ENCODE results near the gene OSBPL2.

OSBPL2 gene

GRCh38 chr20:62302341-62303061, 64.2 kb downstream of the OSBPL2 start, which contains the start of gene ADRM1:
Gene ADRM1 (plus strand): TSS chr20:62302997. CDS start chr20:62303569, 572 bp downstream.
- peak within 1 kb of the TSS; percentile 86 for H3K9ac ChIP-seq (ENCODE audit: low read depth, low read length)
- H3K4me1 ChIP-seq (ENCODE audit: insufficient read depth, low read length) = no peaks in the 10 kb centered on the region; the same call in 1 of the 2 replicates
- no peaks in the 10 kb centered on the region for H3K9me3 ChIP-seq (ENCODE audit: control insufficient read depth, insufficient read depth, low read length)
- H3K36me3 ChIP-seq (ENCODE audit: insufficient read depth, low read length) = peaks cover 14% of the 10 kb centered on the region

- Histone ChIP-seq H3K9ac (ENCODE audit: low read depth, low read length) (peak overlapping the region; percentile 86), H3K9me3 (ENCODE audit: control insufficient read depth, insufficient read depth, low read length) (no peaks in the 10 kb centered on the region), H3K4me1 (ENCODE audit: insufficient read depth, low read length) (no peaks in the 10 kb centered on the region; the same call in 1 of the 2 replicates), H3K36me3 (ENCODE audit: insufficient read depth, low read length) (peaks cover 19% of the 10 kb centered on the region)
Observed at GRCh38 chr20:62303062-62303339, 64.7 kb downstream of the OSBPL2 start.

GRCh38 chr20:62303340-62304226, 65.3 kb downstream of the OSBPL2 start:
- Histone ChIP-seq H3K9ac (ENCODE audit: low read depth, low read length) (peak overlapping the region; percentile 86), H3K4me1 (ENCODE audit: insufficient read depth, low read length) (no peaks in the 10 kb centered on the region; the same call in 1 of the 2 replicates), H3K9me3 (ENCODE audit: control insufficient read depth, insufficient read depth, low read length) (no peaks in the 10 kb centered on the region), H3K36me3 (ENCODE audit: insufficient read depth, low read length) (peaks cover 22% of the 10 kb centered on the region)

- Histone ChIP-seq H3K36me3 (ENCODE audit: insufficient read depth, low read length) (peaks cover 24% of the 10 kb centered on the region), H3K4me1 (ENCODE audit: insufficient read depth, low read length) (no peaks in the 10 kb centered on the region; the same call in 1 of the 2 replicates), H3K9me3 (ENCODE audit: control insufficient read depth, insufficient read depth, low read length) (no peaks in the 10 kb centered on the region), H3K9ac (ENCODE audit: low read depth, low read length) (peak overlapping the region; percentile 86; the same call in 1 of the 2 replicates)
Observed at GRCh38 chr20:62304331-62305148, 66.2 kb downstream of the OSBPL2 start.

GRCh38 chr20:62305149-62305764, 66.9 kb downstream of the OSBPL2 start:
- Histone ChIP-seq H3K9me3 (ENCODE audit: control insufficient read depth, insufficient read depth, low read length) (no peaks in the 10 kb centered on the region), H3K4me1 (ENCODE audit: insufficient read depth, low read length) (no peaks in the 10 kb centered on the region; the same call in 1 of the 2 replicates), H3K9ac (ENCODE audit: low read depth, low read length) (no peak overlapping the region), H3K36me3 (ENCODE audit: insufficient read depth, low read length) (peaks cover 24% of the 10 kb centered on the region)

GRCh38 chr20:62305765-62306413, 67.6 kb downstream of the OSBPL2 start:
- peaks cover 24% of the 10 kb centered on the region for H3K36me3 ChIP-seq (ENCODE audit: insufficient read depth, low read length)
- no peak overlapping the region for H3K9ac ChIP-seq (ENCODE audit: low read depth, low read length)
- H3K4me1 ChIP-seq (ENCODE audit: insufficient read depth, low read length) = no peaks in the 10 kb centered on the region; the same call in 1 of the 2 replicates
- H3K9me3 ChIP-seq (ENCODE audit: control insufficient read depth, insufficient read depth, low read length) = no peaks in the 10 kb centered on the region

GRCh38 chr20:62306414-62307187, 68.3 kb downstream of the OSBPL2 start:
- Histone ChIP-seq H3K9me3 (ENCODE audit: control insufficient read depth, insufficient read depth, low read length) (no peaks in the 10 kb centered on the region), H3K4me1 (ENCODE audit: insufficient read depth, low read length) (no peaks in the 10 kb centered on the region; the same call in 1 of the 2 replicates), H3K9ac (ENCODE audit: low read depth, low read length) (no peak overlapping the region), H3K36me3 (ENCODE audit: insufficient read depth, low read length) (peaks cover 24% of the 10 kb centered on the region)

GRCh38 chr20:62307226-62308101, 69.1 kb downstream of the OSBPL2 start:
- H3K9me3 ChIP-seq (ENCODE audit: control insufficient read depth, insufficient read depth, low read length) = no peaks in the 10 kb centered on the region
- peaks cover 24% of the 10 kb centered on the region for H3K36me3 ChIP-seq (ENCODE audit: insufficient read depth, low read length)
- no peak overlapping the region for H3K9ac ChIP-seq (ENCODE audit: low read depth, low read length)
- H3K4me1 ChIP-seq (ENCODE audit: insufficient read depth, low read length) = no peaks in the 10 kb centered on the region; the same call in 1 of the 2 replicates

- no peaks in the 10 kb centered on the region; the same call in 1 of the 2 replicates for H3K4me1 ChIP-seq (ENCODE audit: insufficient read depth, low read length)
- no peaks in the 10 kb centered on the region for H3K9me3 ChIP-seq (ENCODE audit: control insufficient read depth, insufficient read depth, low read length)
- H3K9ac ChIP-seq (ENCODE audit: low read depth, low read length) = no peak overlapping the region
- peaks cover 24% of the 10 kb centered on the region for H3K36me3 ChIP-seq (ENCODE audit: insufficient read depth, low read length)
Observed at GRCh38 chr20:62308102-62308822, 69.9 kb downstream of the OSBPL2 start.

- no peak overlapping the region for H3K9ac ChIP-seq (ENCODE audit: low read depth, low read length)
- H3K9me3 ChIP-seq (ENCODE audit: control insufficient read depth, insufficient read depth, low read length) = no peaks in the 10 kb centered on the region
- H3K36me3 ChIP-seq (ENCODE audit: insufficient read depth, low read length) = peaks cover 26% of the 10 kb centered on the region
- H3K4me1 ChIP-seq (ENCODE audit: insufficient read depth, low read length) = no peaks in the 10 kb centered on the region
Observed at GRCh38 chr20:62309198-62309944, 71.0 kb downstream of the OSBPL2 start.
